Fibroblast of lung (primary cell): ENCODE data around the gene PRKCH.

ENCODE experiments used
- EZH2 ChIP-seq: IDR thresholded peaks from 2 replicates; pipeline ENCODE4 v1.5.1; 2012; ENCODE audit warnings: low read length, control low read depth, mild to moderate bottlenecking; ENCODE audit errors: missing control alignments
- TF ChIP-seq, protein P1 (sequence below), 2 donors: IDR thresholded peaks in 1 of 2; conservative IDR thresholded peaks in 1 of 2; 1 replicate in 1 of 2; 2 replicates in 1 of 2; pipeline ENCODE4 v1.5.1; 2011 to 2012; ENCODE audit warnings: low read length in 2 of 2, control low read depth in 1 of 2, inconsistent platforms in 1 of 2, low read depth in 1 of 2, mild to moderate bottlenecking in 1 of 2

DNA sequence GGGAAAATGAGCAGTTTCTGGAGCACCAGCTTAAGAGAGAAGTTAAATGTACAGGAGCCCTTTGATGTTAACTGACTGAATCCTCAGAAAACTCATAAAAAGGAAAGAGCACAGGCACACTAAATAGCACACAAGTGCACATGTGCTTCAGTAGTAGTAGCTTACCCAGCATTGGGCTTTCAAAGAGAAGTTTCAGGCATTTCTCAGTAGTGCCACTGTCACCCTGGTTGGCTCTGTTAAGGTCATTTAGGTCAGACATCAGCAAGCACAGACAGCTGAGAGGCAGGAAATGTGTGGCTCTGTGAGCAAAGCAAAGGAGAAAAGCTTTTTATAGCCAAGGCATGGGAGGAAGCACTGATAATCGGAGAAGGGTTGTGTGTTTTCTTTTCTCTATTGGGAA, 277.6 kb downstream of the PRKCH start:
- TF ChIP-seq, protein P1, sequence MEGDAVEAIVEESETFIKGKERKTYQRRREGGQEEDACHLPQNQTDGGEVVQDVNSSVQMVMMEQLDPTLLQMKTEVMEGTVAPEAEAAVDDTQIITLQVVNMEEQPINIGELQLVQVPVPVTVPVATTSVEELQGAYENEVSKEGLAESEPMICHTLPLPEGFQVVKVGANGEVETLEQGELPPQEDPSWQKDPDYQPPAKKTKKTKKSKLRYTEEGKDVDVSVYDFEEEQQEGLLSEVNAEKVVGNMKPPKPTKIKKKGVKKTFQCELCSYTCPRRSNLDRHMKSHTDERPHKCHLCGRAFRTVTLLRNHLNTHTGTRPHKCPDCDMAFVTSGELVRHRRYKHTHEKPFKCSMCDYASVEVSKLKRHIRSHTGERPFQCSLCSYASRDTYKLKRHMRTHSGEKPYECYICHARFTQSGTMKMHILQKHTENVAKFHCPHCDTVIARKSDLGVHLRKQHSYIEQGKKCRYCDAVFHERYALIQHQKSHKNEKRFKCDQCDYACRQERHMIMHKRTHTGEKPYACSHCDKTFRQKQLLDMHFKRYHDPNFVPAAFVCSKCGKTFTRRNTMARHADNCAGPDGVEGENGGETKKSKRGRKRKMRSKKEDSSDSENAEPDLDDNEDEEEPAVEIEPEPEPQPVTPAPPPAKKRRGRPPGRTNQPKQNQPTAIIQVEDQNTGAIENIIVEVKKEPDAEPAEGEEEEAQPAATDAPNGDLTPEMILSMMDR (conservative IDR thresholded peaks at IDR 0.05 in 1 of 2, IDR thresholded peaks at IDR 0.05 in 1 of 2; ENCODE audit: low read depth in 1 of 2, low read length in 2 of 2), result no peak
- TF ChIP-seq EZH2, result no peak
